ENCODE measurements around the gene SNRNP70. TPM values are rescaled to one million over a fixed set of nuclear protein-coding genes. Genes with fewer than 3 reads are reported as not detected.

The SNRNP70 gene
- total and polyA plus RNA-seq, 2 of the 13 experiments (the other 11 are each of a cell fraction or from before 2014, with no cell fraction given): 150 to 210 TPM

- TF ChIP-seq HOXA3 (CRISPR knock-in tag; IDR thresholded peaks at IDR 0.05): no peak
- peak; percentile 75 for TF ChIP-seq XRCC5 (optimal IDR thresholded peaks at IDR 0.05; ENCODE audit: low read length)
- no peak for TF ChIP-seq POLR2G (IDR thresholded peaks at IDR 0.05; ENCODE audit: low read depth, low read length)
- no peak for TF ChIP-seq ZNF644 (CRISPR knock-in tag; IDR thresholded peaks at IDR 0.05; ENCODE audit: low read depth)
- TF ChIP-seq ZNF33B (CRISPR knock-in tag; IDR thresholded peaks at IDR 0.05): no peak
- TF ChIP-seq ZFP90 (CRISPR knock-in tag; IDR thresholded peaks at IDR 0.05; ENCODE audit: borderline replicate concordance): 0 out of 2 replicates have a peak, but pooled peaks have one; percentile 33
- TF ChIP-seq FLYWCH1 (CRISPR knock-in tag; IDR thresholded peaks at IDR 0.05): no peak
- TF ChIP-seq MIER2 (CRISPR knock-in tag; IDR thresholded peaks at IDR 0.05): no peak
- TF ChIP-seq KAT7 (CRISPR knock-in tag; IDR thresholded peaks at IDR 0.05; ENCODE audit: borderline replicate concordance): no peak
- TF ChIP-seq GFI1 (CRISPR knock-in tag; IDR thresholded peaks at IDR 0.05; ENCODE audit: borderline replicate concordance): no peak
- no peak for TF ChIP-seq ZNF564 (CRISPR knock-in tag; IDR thresholded peaks at IDR 0.05)
- TF ChIP-seq NFE2L2 (IDR thresholded peaks at IDR 0.05; ENCODE audit: low read length): no peak
- no peak for TF ChIP-seq ZNF605 (CRISPR knock-in tag; IDR thresholded peaks at IDR 0.05)
- no peak for TF ChIP-seq TGIF2 (CRISPR knock-in tag; IDR thresholded peaks at IDR 0.05)
- TF ChIP-seq CSRNP2 (CRISPR knock-in tag; conservative IDR thresholded peaks at IDR 0.05; ENCODE audit: low read depth): no peak
- TF ChIP-seq ZSCAN12 (CRISPR knock-in tag; IDR thresholded peaks at IDR 0.05): no peak
- no peak for TF ChIP-seq MLX (CRISPR knock-in tag; IDR thresholded peaks at IDR 0.05)
- 0 out of 2 replicates have a peak, but pooled peaks have one; percentile 22 for TF ChIP-seq ZNF367 (CRISPR knock-in tag; IDR thresholded peaks at IDR 0.05; ENCODE audit: borderline replicate concordance)
- TF ChIP-seq ZBTB40 (IDR thresholded peaks at IDR 0.05): no peak
- no peak for TF ChIP-seq ZBTB40 (CRISPR knock-in tag; IDR thresholded peaks at IDR 0.05)
Measured at GRCh38 chr19:49097453-49098288, 12.4 kb downstream of the SNRNP70 start (continued).
